HepG2 (cell line): ENCODE measurements around the gene ZNF19. TPM values are rescaled to one million over a fixed set of nuclear protein-coding genes. Genes with fewer than 3 reads are reported as not detected.

Source experiments
- JUNB ChIP-seq: sonication (generic); formaldehyde crosslinking; IDR thresholded peaks from 2 replicates; pipeline ENCODE4 v1.8.0; 2022; ENCODE audit warnings: missing genetic modification reagents, mild to moderate bottlenecking, borderline replicate concordance
- NFIB ChIP-seq: sonication (generic); formaldehyde crosslinking; IDR thresholded peaks from 2 replicates; pipeline ENCODE4 v1.9.0; 2021; ENCODE audit warnings: missing genetic modification reagents, mild to moderate bottlenecking, borderline replicate concordance
- RBAK ChIP-seq: sonication (generic); formaldehyde crosslinking; IDR thresholded peaks from 2 replicates; pipeline ENCODE4 v1.5.1; 2020; ENCODE audit warnings: mild to moderate bottlenecking, missing genetic modification reagents
- ZBTB1 ChIP-seq: sonication (generic); formaldehyde crosslinking; IDR thresholded peaks from 2 replicates; pipeline ENCODE4 v1.4.0; 2020; ENCODE audit warnings: missing genetic modification reagents, borderline replicate concordance
- ZNF136 ChIP-seq: sonication (generic); formaldehyde crosslinking; IDR thresholded peaks from 2 replicates; pipeline ENCODE4 v1.8.1; 2022; ENCODE audit warnings: low read depth, mild to moderate bottlenecking, moderate library complexity, missing genetic modification reagents
- ZNF224 ChIP-seq: sonication (generic); formaldehyde crosslinking; IDR thresholded peaks from 2 replicates; pipeline ENCODE4 v1.5.0; 2020; ENCODE audit warnings: mild to moderate bottlenecking, missing genetic modification reagents
- ZNF225 ChIP-seq: sonication (generic); formaldehyde crosslinking; IDR thresholded peaks from 2 replicates; pipeline ENCODE4 v1.4.0; 2020; ENCODE audit warnings: mild to moderate bottlenecking, missing genetic modification reagents
- ZNF367 ChIP-seq: sonication (generic); formaldehyde crosslinking; IDR thresholded peaks from 2 replicates; pipeline ENCODE4 v1.4.0; 2020; ENCODE audit warnings: missing genetic modification reagents, borderline replicate concordance
- ZNF432 ChIP-seq: sonication (generic); formaldehyde crosslinking; IDR thresholded peaks from 2 replicates; pipeline ENCODE4 v1.5.0; 2020; ENCODE audit warnings: missing genetic modification reagents, mild to moderate bottlenecking, borderline replicate concordance
- ZNF460 ChIP-seq: sonication (generic); formaldehyde crosslinking; IDR thresholded peaks from 2 replicates; pipeline ENCODE4 v1.5.1; 2020; ENCODE audit warnings: missing genetic modification reagents, mild to moderate bottlenecking, borderline replicate concordance
- ZNF550 ChIP-seq: sonication (generic); formaldehyde crosslinking; IDR thresholded peaks from 2 replicates; pipeline ENCODE4 v1.4.0; 2020; ENCODE audit warnings: mild to moderate bottlenecking, missing genetic modification reagents, borderline replicate concordance
- ZNF672 ChIP-seq: sonication (generic); formaldehyde crosslinking; IDR thresholded peaks from 2 replicates; pipeline ENCODE4 v1.8.1; 2022; ENCODE audit warnings: missing genetic modification reagents
- ZNF780A ChIP-seq: sonication (generic); formaldehyde crosslinking; IDR thresholded peaks from 2 replicates; pipeline ENCODE4 v1.8.0; 2022; ENCODE audit warnings: mild to moderate bottlenecking, missing genetic modification reagents, moderate library complexity
- ZNF891 ChIP-seq: sonication (generic); formaldehyde crosslinking; IDR thresholded peaks from 2 replicates; pipeline ENCODE4 v1.5.0; 2020; ENCODE audit warnings: mild to moderate bottlenecking, missing genetic modification reagents
- polyA plus RNA-seq, 8 experiments: library from polyadenylated mRNA; depleted of rRNA in 3 of 8; stranded (reverse) in 7 of 8; unstranded in 1 of 8; fragments of >200 nt; fragmentation: Illumina TruSeq in 4 of 8; extraction: Trizol in 4 of 8; gene quantifications; 2 replicates each; pipeline versions ENCODE4 v1.2.1 to v1.2.3, GENCODE V29; 2011 to 2016; ENCODE audit warnings: low read depth in 4 of 8, missing spikeins in 1 of 8, mixed read lengths in 1 of 8; ENCODE audit not compliant: insufficient read depth in 1 of 8
- total RNA-seq, 5 experiments: library from RNA; depleted of rRNA; stranded (reverse); fragments of >200 nt; fragmentation: Illumina TruSeq; extraction: Trizol; gene quantifications; 2 replicates each; pipeline ENCODE4 v1.2.3, GENCODE V29; 2016; ENCODE audit warnings: low read depth in 1 of 5
- TF ChIP-seq, protein P1 (sequence below): sonication (generic); formaldehyde crosslinking; IDR thresholded peaks from 2 replicates; pipeline ENCODE4 v1.8.1; 2023; ENCODE audit warnings: mild to moderate bottlenecking, inconsistent platforms, moderate library complexity, missing genetic modification reagents, borderline replicate concordance
- TF ChIP-seq, protein P2 (sequence below): sonication (generic); formaldehyde crosslinking; IDR thresholded peaks from 2 replicates; pipeline ENCODE4 v1.4.0; 2020; ENCODE audit warnings: mild to moderate bottlenecking, missing genetic modification reagents
- TF ChIP-seq, protein P3 (sequence below), 2 experiments: sonication (generic) in 1 of 2; formaldehyde crosslinking in 1 of 2; IDR thresholded peaks; 2 replicates each; pipeline versions ENCODE4 v1.4.0 to v1.6.1; 2016 to 2020; ENCODE audit warnings: borderline replicate concordance in 1 of 2, low read depth in 1 of 2, mild to moderate bottlenecking in 1 of 2, missing genetic modification reagents in 1 of 2
- TF ChIP-seq, protein P4 (sequence below): IDR thresholded peaks from 2 replicates; pipeline ENCODE4 v1.6.1; 2016

The ZNF19 gene
- total and polyA plus RNA-seq, 2 of the 13 experiments (the other 11 are each of a cell fraction or from before 2014, with no cell fraction given) = 3.2 to 5.8 TPM

DNA sequence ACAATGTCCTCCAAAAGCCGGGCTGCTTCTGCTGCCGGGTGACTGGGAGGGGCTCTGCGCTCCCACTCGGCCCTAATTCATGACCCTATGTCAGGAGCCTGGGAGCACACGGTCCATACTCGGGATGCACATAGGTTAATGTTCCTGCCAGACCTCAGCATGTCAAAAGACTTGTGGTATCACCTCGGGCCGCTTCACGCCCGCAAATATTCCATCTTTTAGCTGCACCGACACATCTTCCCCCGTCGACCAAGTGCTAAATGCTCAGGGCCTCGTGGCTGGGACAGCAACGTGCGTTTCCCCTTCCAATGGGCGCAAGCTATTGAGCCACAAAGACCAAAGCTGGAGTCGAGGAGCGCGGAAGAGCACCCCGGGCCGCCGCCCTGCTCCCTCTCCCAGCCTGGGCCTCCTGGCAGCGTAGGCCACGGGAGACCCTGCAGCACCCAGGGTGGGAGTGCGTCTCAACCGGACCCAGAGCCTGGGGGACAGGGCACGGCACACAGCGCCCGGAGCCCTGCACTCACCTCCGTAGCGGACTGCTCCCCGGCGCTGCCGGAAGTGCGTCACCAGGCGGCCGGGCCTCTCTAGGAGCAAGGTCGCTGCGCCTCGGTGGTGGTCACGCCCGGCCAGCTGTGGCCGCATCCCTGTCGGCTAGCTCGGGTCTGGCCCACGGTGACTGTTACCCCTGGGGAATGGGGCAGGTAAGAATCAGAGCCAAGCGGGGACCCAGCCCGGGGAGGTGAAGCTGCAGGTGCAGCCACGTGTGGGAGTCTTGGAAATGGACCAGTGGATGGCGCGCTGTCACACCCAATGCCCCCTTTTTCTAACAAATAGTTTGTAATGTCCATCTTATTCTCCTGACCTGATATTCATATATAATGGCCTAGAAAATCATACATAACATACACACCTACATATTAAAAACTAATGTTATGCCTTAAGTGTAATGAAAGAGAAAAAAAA is 27.2 kb downstream of the ZNF19 start, which contains the start of gene ZNF23 (continued):
- no peak for TF ChIP-seq JUNB (CRISPR knock-in tag)
- peak; percentile 80; the same call in 1 of the 2 replicates for TF ChIP-seq ZNF550 (CRISPR knock-in tag)
- peak; percentile 41; the same call in 1 of the 2 replicates for TF ChIP-seq ZNF780A (CRISPR knock-in tag)
- TF ChIP-seq ZNF460 (CRISPR knock-in tag) = no peak
- TF ChIP-seq ZBTB1 (CRISPR knock-in tag) = 0 out of 2 replicates have a peak, but pooled peaks have one; percentile 65
- peak; percentile 98 for TF ChIP-seq ZNF891
- TF ChIP-seq, protein P1, sequence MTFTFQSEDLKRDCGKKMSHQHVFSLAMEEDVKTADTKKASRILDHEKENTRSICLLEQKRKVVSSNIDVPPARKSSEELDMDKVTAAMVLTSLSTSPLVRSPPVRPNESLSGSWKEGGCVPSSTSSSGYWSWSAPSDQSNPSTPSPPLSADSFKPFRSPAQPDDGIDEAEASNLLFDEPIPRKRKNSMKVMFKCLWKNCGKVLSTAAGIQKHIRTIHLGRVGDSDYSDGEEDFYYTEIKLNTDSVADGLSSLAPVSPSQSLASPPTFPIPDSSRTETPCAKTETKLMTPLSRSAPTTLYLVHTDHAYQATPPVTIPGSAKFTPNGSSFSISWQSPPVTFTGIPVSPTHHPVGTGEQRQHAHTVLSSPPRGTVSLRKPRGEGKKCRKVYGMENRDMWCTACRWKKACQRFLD (CRISPR knock-in tag) = peak; percentile 92; the same call in 1 of the 2 replicates
- peak; percentile 61 for TF ChIP-seq ZNF225
- no peak for TF ChIP-seq ZNF672 (CRISPR knock-in tag)
- TF ChIP-seq, protein P2, sequence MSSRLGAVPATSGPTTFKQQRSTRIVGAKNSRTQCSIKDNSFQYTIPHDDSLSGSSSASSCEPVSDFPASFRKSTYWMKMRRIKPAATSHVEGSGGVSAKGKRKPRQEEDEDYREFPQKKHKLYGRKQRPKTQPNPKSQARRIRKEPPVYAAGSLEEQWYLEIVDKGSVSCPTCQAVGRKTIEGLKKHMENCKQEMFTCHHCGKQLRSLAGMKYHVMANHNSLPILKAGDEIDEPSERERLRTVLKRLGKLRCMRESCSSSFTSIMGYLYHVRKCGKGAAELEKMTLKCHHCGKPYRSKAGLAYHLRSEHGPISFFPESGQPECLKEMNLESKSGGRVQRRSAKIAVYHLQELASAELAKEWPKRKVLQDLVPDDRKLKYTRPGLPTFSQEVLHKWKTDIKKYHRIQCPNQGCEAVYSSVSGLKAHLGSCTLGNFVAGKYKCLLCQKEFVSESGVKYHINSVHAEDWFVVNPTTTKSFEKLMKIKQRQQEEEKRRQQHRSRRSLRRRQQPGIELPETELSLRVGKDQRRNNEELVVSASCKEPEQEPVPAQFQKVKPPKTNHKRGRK (CRISPR knock-in tag) = peak; percentile 29; the same call in 1 of the 2 replicates
- TF ChIP-seq, protein P3, sequence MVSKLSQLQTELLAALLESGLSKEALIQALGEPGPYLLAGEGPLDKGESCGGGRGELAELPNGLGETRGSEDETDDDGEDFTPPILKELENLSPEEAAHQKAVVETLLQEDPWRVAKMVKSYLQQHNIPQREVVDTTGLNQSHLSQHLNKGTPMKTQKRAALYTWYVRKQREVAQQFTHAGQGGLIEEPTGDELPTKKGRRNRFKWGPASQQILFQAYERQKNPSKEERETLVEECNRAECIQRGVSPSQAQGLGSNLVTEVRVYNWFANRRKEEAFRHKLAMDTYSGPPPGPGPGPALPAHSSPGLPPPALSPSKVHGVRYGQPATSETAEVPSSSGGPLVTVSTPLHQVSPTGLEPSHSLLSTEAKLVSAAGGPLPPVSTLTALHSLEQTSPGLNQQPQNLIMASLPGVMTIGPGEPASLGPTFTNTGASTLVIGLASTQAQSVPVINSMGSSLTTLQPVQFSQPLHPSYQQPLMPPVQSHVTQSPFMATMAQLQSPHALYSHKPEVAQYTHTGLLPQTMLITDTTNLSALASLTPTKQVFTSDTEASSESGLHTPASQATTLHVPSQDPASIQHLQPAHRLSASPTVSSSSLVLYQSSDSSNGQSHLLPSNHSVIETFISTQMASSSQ (IDR thresholded peaks at IDR 0.05; ENCODE audit: low read depth) = no peak; the same call in 1 of the 2 replicates
- TF ChIP-seq, protein P3 (CRISPR knock-in tag; IDR thresholded peaks at IDR 0.05; ENCODE audit: borderline replicate concordance) = peak; percentile 74
- TF ChIP-seq ZNF432 (CRISPR knock-in tag) = no peak
- TF ChIP-seq, protein P4, sequence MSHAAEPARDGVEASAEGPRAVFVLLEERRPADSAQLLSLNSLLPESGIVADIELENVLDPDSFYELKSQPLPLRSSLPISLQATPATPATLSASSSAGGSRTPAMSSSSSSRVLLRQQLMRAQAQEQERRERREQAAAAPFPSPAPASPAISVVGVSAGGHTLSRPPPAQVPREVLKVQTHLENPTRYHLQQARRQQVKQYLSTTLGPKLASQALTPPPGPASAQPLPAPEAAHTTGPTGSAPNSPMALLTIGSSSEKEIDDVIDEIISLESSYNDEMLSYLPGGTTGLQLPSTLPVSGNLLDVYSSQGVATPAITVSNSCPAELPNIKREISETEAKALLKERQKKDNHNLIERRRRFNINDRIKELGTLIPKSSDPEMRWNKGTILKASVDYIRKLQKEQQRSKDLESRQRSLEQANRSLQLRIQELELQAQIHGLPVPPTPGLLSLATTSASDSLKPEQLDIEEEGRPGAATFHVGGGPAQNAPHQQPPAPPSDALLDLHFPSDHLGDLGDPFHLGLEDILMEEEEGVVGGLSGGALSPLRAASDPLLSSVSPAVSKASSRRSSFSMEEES (CRISPR knock-in tag) = peak; percentile 82; the same call in 1 of the 2 replicates
- TF ChIP-seq ZNF367 (CRISPR knock-in tag) = 0 out of 2 replicates have a peak, but pooled peaks have one; percentile 23
- no peak; the same call in 1 of the 2 replicates for TF ChIP-seq RBAK (CRISPR knock-in tag)
- no peak for TF ChIP-seq NFIB (CRISPR knock-in tag)
- TF ChIP-seq ZNF224 = no peak; the same call in 1 of the 2 replicates
- TF ChIP-seq ZNF136 (CRISPR knock-in tag) = peak; percentile 84; the same call in 1 of the 2 replicates
